HFFc6 (cell line): ENCODE results near the gene RPA3. TPM values are rescaled to one million over a fixed set of nuclear protein-coding genes. Genes with fewer than 3 reads are reported as not detected.

Experiments used
- DNase-seq: peaks from one replicate; pipeline ENCODE4 v3.0.0-alpha.2; 2018
- H3K27ac Mint-ChIP-seq: 2 replicates; pipeline ENCODE4 v1.8.0; 2020; ENCODE audit warnings: mild to moderate bottlenecking, mixed read lengths
- H3K27me3 Mint-ChIP-seq: 2 replicates; pipeline ENCODE4 v1.8.0; 2021; ENCODE audit warnings: mild to moderate bottlenecking, moderate library complexity, mixed read lengths; ENCODE audit not compliant: insufficient read depth
- H3K36me3 Mint-ChIP-seq: 2 replicates; pipeline ENCODE4 v1.8.0; 2021; ENCODE audit warnings: low read depth, mixed read lengths
- H3K4me1 Mint-ChIP-seq: 2 replicates; pipeline ENCODE4 v1.8.0; 2020; ENCODE audit warnings: low read depth, mixed read lengths
- H3K4me3 Mint-ChIP-seq: 2 replicates; pipeline ENCODE4 v1.8.0; 2020; ENCODE audit warnings: mild to moderate bottlenecking, moderate library complexity, mixed read lengths
- H3K9me3 Mint-ChIP-seq: 2 replicates; pipeline ENCODE4 v1.8.0; 2020; ENCODE audit warnings: mild to moderate bottlenecking, mixed read lengths
- total RNA-seq, 6 experiments: library from RNA; stranded (reverse); fragmentation: NEBNext Ultra II Directional; extraction: Animal tissue kit (Norgen Biotek cat#: 25700); gene quantifications; 2 replicates in 1 of 6; 3 replicates in 5 of 6; pipeline ENCODE4 v1.2.3, GENCODE V29; 2021
- TF ChIP-seq, protein P1 (sequence below): fragments of 200-600 bp; sonication (generic); IDR thresholded peaks from 2 replicates; pipeline ENCODE4 v1.5.0; 2021; ENCODE audit warnings: antibody characterized with exemption, mild to moderate bottlenecking

The RPA3 gene
- total RNA-seq, 6 experiments from 2014 or later = 36.7 to 58.0 (median 51.1) TPM

DNA sequence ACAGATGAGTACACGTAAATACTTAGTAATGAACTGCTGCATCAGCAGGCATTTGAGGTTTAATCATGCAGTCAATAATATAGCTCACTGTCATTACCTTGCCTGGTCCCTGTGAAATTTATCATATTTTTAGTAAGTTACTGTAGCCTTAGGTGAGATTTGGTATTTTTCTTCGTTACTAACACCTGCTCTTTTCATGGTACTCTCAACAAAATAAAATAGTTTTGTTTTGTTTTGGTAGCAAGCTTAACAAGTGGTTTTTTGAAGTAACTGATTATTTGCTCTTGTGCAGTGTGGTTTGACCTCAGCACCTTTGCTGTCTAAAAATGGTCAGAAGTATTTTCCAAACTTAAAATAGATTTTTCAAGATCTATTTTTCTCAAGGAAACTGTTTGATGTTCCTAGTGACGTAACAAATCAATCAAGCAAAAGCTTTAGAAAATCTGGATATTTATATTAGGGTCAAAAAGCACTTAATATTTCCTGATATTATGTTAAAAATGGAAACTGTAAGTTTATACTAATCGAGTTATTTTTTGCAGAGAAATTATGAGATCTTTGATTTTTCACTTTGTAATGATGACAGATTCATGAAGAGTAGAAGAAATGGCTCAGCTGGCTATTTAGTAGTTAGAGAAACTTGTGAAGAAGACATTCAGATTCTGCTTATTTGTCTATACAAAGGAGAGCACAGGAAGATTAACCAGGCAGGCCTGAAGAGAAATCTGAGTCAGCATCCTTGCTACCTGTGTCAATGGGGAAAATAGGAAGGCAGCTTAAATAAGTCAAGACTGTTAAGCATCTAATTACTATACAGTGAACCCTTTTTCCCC is 21.0 kb upstream of the RPA3 start:
- DNase-seq = no peak
- H3K27me3 Mint-ChIP-seq = no peaks in the 10 kb centered on the region
- no peak overlapping the region for H3K27ac Mint-ChIP-seq
- no peaks in the 10 kb centered on the region for H3K9me3 Mint-ChIP-seq
- H3K4me1 Mint-ChIP-seq = peaks cover 9% of the 10 kb centered on the region
- H3K36me3 Mint-ChIP-seq = no peaks in the 10 kb centered on the region
- TF ChIP-seq, protein P1, sequence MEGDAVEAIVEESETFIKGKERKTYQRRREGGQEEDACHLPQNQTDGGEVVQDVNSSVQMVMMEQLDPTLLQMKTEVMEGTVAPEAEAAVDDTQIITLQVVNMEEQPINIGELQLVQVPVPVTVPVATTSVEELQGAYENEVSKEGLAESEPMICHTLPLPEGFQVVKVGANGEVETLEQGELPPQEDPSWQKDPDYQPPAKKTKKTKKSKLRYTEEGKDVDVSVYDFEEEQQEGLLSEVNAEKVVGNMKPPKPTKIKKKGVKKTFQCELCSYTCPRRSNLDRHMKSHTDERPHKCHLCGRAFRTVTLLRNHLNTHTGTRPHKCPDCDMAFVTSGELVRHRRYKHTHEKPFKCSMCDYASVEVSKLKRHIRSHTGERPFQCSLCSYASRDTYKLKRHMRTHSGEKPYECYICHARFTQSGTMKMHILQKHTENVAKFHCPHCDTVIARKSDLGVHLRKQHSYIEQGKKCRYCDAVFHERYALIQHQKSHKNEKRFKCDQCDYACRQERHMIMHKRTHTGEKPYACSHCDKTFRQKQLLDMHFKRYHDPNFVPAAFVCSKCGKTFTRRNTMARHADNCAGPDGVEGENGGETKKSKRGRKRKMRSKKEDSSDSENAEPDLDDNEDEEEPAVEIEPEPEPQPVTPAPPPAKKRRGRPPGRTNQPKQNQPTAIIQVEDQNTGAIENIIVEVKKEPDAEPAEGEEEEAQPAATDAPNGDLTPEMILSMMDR = no peak
- no peak overlapping the region for H3K4me3 Mint-ChIP-seq

DNA sequence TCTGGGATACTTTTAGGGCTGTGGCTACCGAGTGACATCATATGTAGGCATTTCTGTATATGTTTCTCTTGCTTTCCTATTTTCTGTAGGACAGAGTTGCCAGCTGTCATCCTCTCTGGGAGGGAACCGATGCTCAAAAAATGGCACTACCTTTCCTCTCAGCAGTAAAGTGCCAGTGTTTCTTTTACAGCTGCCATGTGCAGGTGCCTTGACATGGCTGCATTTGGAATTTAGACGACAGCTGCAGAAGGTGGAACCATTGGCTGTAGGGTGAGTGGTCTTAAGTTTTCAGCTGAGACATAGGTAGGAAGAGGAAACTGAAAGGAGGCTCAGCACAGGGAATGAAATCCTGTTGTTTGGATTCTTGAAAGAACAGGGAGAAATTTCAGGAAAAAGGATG is 20.2 kb upstream of the RPA3 start:
- no peak overlapping the region for H3K27ac Mint-ChIP-seq
- H3K4me3 Mint-ChIP-seq = no peak overlapping the region

DNA sequence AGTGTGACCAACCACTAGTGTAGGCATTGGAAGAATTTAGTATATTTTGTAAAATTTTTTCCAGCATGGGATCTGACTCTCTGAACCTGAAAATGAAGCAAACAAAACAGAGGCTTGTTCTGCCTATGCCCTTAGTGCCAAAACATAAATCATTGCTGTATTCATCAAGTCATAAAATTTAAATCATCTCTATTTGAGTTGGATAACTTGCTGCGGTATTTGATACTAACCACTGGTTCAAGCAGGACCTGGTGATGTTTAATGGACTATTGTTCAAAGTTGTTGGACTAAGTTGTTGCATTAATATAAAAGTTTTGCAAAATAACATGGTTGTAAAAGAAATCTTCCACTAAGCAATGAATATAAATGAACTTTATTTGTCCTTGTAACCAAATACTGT is 19.8 kb upstream of the RPA3 start:
- H3K36me3 Mint-ChIP-seq = no peaks in the 10 kb centered on the region
- peaks cover 9% of the 10 kb centered on the region for H3K4me1 Mint-ChIP-seq
- TF ChIP-seq, protein P1 = no peak
- H3K4me3 Mint-ChIP-seq = no peak overlapping the region
- no peaks in the 10 kb centered on the region for H3K9me3 Mint-ChIP-seq
- no peak for DNase-seq
- H3K27me3 Mint-ChIP-seq = no peaks in the 10 kb centered on the region
- no peak overlapping the region for H3K27ac Mint-ChIP-seq

More for the DNA sequence above, 20.2 kb upstream of the RPA3 start:
- no peaks in the 10 kb centered on the region for H3K36me3 Mint-ChIP-seq
- H3K9me3 Mint-ChIP-seq = no peaks in the 10 kb centered on the region
- TF ChIP-seq, protein P1 = no peak
- H3K4me1 Mint-ChIP-seq = peaks cover 9% of the 10 kb centered on the region
- no peak for DNase-seq
- H3K27me3 Mint-ChIP-seq = no peaks in the 10 kb centered on the region

DNA sequence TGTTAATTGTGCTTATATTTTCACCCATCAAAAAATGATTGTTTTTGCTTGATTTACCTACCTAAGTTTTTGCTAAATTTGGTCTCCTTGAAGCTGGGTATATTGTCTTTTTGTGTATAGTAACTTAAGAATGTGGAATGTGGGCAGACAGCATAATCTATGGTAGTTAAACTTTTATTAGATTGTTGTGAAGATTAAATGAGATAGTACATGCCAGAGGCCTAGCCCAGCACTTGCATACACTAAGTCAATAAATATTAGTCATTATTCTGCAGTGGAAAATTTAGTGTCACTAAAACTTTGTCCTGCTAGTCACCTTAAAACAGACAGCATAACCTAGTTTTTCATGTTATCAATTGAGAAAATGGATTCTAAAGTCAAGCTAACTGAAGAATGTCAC is 19.3 kb upstream of the RPA3 start:
- TF ChIP-seq, protein P1 = no peak
- Mint-ChIP-seq H3K27me3 (no peaks in the 10 kb centered on the region), H3K4me1 (peaks cover 10% of the 10 kb centered on the region), H3K27ac (no peak overlapping the region), H3K9me3 (no peaks in the 10 kb centered on the region), H3K4me3 (no peak overlapping the region), H3K36me3 (no peaks in the 10 kb centered on the region)
- no peak for DNase-seq

DNA sequence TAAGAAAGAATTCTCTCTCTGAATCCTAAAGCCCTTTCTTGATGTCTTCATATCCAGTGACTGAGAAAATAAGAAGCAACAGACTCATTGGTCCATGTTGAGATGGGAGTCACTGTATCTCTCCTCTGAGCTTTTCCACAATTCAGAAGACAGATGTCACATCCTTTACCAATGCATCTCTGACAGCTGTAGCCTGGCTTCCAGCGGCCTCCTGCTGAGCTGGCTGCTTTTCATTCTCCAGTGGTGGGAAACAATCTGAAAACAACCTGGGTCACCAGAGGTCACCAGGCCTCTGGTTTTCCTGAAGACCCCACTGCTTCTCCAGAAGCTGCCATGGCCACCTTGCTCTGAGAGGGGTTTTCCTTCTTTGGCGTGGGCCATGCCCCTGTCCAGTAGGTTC is 18.3 kb upstream of the RPA3 start:
- H3K27ac Mint-ChIP-seq = no peak overlapping the region
- H3K27me3 Mint-ChIP-seq = no peaks in the 10 kb centered on the region
- H3K36me3 Mint-ChIP-seq = no peaks in the 10 kb centered on the region
- H3K9me3 Mint-ChIP-seq = no peaks in the 10 kb centered on the region
- no peak for DNase-seq
- peaks cover 15% of the 10 kb centered on the region for H3K4me1 Mint-ChIP-seq
- TF ChIP-seq, protein P1 = no peak
- no peak overlapping the region for H3K4me3 Mint-ChIP-seq
